Ascending aorta (tissue), 2 donors: Measurements from ENCODE around the gene CCL27. TPM values are rescaled to one million over a fixed set of nuclear protein-coding genes. Genes with fewer than 3 reads are reported as not detected.
A peak's percentile ranks its signal among the peaks of the same experiment; 100 is the strongest.

Experiments
- DNase-seq, 2 donors: peaks; one replicate each; pipeline ENCODE4 v3.0.0-alpha.2; 2019; ENCODE audit warnings: low spot score in 2 of 2
- H3K27ac ChIP-seq, 2 donors: fragments of 200-600 bp; sonication (generic); one replicate each; pipeline ENCODE4 v1.5.1; 2016 to 2017; ENCODE audit warnings: mild to moderate bottlenecking in 1 of 2
- H3K27me3 ChIP-seq: fragments of 200-600 bp; sonication (generic); one replicate; pipeline ENCODE4 v1.5.1; 2017
- H3K36me3 ChIP-seq, 2 donors: fragments of 200-600 bp; sonication (generic); one replicate each; pipeline ENCODE4 v1.5.1; 2016
- H3K4me1 ChIP-seq, 2 donors: fragments of 200-600 bp; sonication (generic); one replicate each; pipeline ENCODE4 v1.5.1; 2016 to 2017; ENCODE audit warnings: mild to moderate bottlenecking in 1 of 2
- H3K4me3 ChIP-seq, 2 donors: fragments of 200-600 bp; sonication (generic); one replicate each; pipeline ENCODE4 v1.5.1; 2016 to 2017; ENCODE audit warnings: mild to moderate bottlenecking in 1 of 2
- H3K9me3 ChIP-seq, 2 donors: fragments of 200-600 bp; sonication (generic); one replicate each; pipeline ENCODE4 v1.5.1; 2016
- CTCF ChIP-seq, 3 experiments: fragments of 200-600 bp in 2 of 3; fragments of 450-650 bp in 1 of 3; sonication (generic) in 2 of 3; IDR thresholded peaks; one replicate each; pipeline ENCODE4 v1.5.1; 2016 to 2019; ENCODE audit warnings: antibody characterized with exemption in 3 of 3, mild to moderate bottlenecking in 1 of 3, moderate library complexity in 1 of 3
- intact Hi-C: fragments of 100-400 bp; cut with DNase I; formaldehyde crosslinking; loops from one replicate; pipeline ENCODE4 v1.15.1; 2023
- total RNA-seq: library from RNA; depleted of rRNA; stranded (reverse); fragments of >200 nt; gene quantifications from one replicate; pipeline ENCODE4 v1.1.0, GENCODE V29; 2016

Gene CCL27
- total RNA-seq, 1 donor from 2014 or later, result 9.3 TPM

- DNase-seq, result no peak
- intact Hi-C loops, result no loop called here
- Histone ChIP-seq H3K4me3 (no peak overlapping the region), H3K4me1 (no peaks in the 10 kb centered on the region), H3K27me3 (no peaks in the 10 kb centered on the region), H3K27ac (no peak overlapping the region), H3K36me3 (no peaks in the 10 kb centered on the region), H3K9me3 (no peaks in the 10 kb centered on the region)
- no peak for TF ChIP-seq CTCF (IDR thresholded peaks at IDR 0.05)
These were observed 24.3 kb upstream of the CCL27 start for GRCh38 chr9:34686732-34687131.

- H3K27ac ChIP-seq, result no peak overlapping the region
These were observed 23.8 kb upstream of the CCL27 start for GRCh38 chr9:34686231-34686630.

GRCh38 chr9:34685591-34685990 lies 23.1 kb upstream of the CCL27 start:
- Histone ChIP-seq H3K9me3 (no peaks in the 10 kb centered on the region), H3K4me3 (no peak overlapping the region), H3K27me3 (no peaks in the 10 kb centered on the region), H3K4me1 (no peaks in the 10 kb centered on the region), H3K27ac (peak overlapping the region in 1 of 2 donors; percentile 51), H3K36me3 (peaks cover 0 to 7% of the 10 kb centered on the region in 2 donors)
- TF ChIP-seq CTCF (IDR thresholded peaks at IDR 0.05), result no peak
- intact Hi-C loops, result no loop called here
- no peak for DNase-seq

More at GRCh38 chr9:34686231-34686630, 23.8 kb upstream of the CCL27 start:
- Histone ChIP-seq H3K36me3 (peaks cover 0 to 3% of the 10 kb centered on the region in 2 donors), H3K27me3 (no peaks in the 10 kb centered on the region), H3K4me1 (no peaks in the 10 kb centered on the region), H3K9me3 (no peaks in the 10 kb centered on the region), H3K4me3 (no peak overlapping the region)
- intact Hi-C loops, result no loop called here
- TF ChIP-seq CTCF (IDR thresholded peaks at IDR 0.05), result no peak
- DNase-seq, result peak in 1 of 2 donors; percentile 78

DNA sequence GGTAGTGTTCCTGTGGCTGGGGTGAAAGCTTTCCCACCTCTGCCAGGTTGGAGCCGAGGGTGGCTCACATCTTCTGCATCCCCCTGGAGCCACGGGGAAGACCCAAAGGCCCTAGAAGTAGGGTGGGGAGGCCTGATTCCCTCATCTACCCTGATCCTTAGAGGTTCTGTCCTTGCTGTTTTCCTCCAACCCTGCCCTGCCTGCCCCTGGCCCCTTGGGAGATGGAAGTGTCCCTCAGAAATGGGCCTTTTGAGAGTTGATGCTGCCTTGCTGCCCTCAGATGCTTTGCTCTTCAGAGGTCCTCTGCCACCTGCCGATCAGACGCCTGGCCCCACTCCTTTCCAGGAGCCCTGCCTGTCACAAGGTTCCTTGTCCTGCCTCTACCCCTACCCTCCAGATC lies 22.4 kb upstream of the CCL27 start:
- Histone ChIP-seq H3K4me1 (no peaks in the 10 kb centered on the region), H3K36me3 (peaks cover 0 to 7% of the 10 kb centered on the region in 2 donors), H3K9me3 (no peaks in the 10 kb centered on the region), H3K4me3 (no peak overlapping the region), H3K27ac (peak overlapping the region in 1 of 2 donors; percentile 51), H3K27me3 (no peaks in the 10 kb centered on the region)
- TF ChIP-seq CTCF (IDR thresholded peaks at IDR 0.05), result no peak
- intact Hi-C loops, result no loop called here
- DNase-seq, result no peak

GRCh38 chr9:34684145-34684544 lies 21.7 kb upstream of the CCL27 start:
- Histone ChIP-seq H3K27me3 (no peaks in the 10 kb centered on the region), H3K9me3 (no peaks in the 10 kb centered on the region), H3K27ac (no peak overlapping the region), H3K4me3 (no peak overlapping the region), H3K36me3 (peaks cover 0 to 7% of the 10 kb centered on the region in 2 donors), H3K4me1 (no peaks in the 10 kb centered on the region)
- intact Hi-C loops, result no loop called here
- DNase-seq, result no peak
- no peak for TF ChIP-seq CTCF (IDR thresholded peaks at IDR 0.05)

DNA sequence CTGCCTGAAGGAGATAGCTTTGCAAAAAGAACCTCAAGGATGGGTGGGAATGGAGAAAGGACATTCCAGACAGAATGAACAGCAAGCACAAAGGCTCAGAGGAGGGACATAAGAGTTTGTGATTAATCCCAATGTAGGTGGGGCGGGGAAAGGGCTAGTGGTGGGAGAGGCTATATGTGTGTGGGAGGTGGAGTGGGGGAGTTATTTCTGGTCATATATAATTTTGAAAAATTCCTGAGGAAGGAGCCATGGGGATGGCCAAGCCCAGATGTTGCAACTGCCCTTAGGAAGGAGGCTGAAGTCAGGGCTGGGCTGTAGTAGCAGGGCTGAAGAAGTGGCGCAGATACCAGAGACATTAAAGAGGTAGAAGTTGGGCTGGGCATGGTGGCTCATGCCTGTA lies 13.4 kb upstream of the CCL27 start:
- no peaks in the 10 kb centered on the region for H3K9me3 ChIP-seq
- no peak for DNase-seq
- H3K4me1 ChIP-seq, result no peaks in the 10 kb centered on the region
- peaks cover 0 to 3% of the 10 kb centered on the region in 2 donors for H3K36me3 ChIP-seq
- H3K4me3 ChIP-seq, result no peak overlapping the region
- TF ChIP-seq CTCF (IDR thresholded peaks at IDR 0.05), result no peak
- intact Hi-C loops, result no loop called here
- no peaks in the 10 kb centered on the region for H3K27me3 ChIP-seq
- no peak overlapping the region for H3K27ac ChIP-seq
